ENCODE data around the gene PTPRA. TPM values are rescaled to one million over a fixed set of nuclear protein-coding genes. Genes with fewer than 3 reads are reported as not detected.
A peak's percentile ranks its signal among the peaks of the same experiment; 100 is the strongest.
"Not testable (repeated sequence)": the region's sequence is repeated elsewhere in the genome, so short reads cannot be mapped to it uniquely, and the experiment has no call there.

PTPRA gene
- total RNA-seq: 10 to 100 TPM; 54.1 to 85.4 (median 67.0) TPM

GRCh38 chr20:2873010-2873746 lies at the start of gene PTPRA:
Gene PTPRA (plus strand): TSS chr20:2873481. CDS start chr20:2964278, 90,797 bp downstream.
- ATAC-seq: peak; percentile 99
- H3K27me3 ChIP-seq: peaks cover 10% of the 10 kb centered on the region
- H3K27ac ChIP-seq: peak within 1 kb of the TSS in 3 of 4 donors; percentile 86 to 92 (median 87)
- WGBS, 2 donors (ENCODE audit: low coverage in 1 of 2): 0% methylated on average over 3 of the region's 83 CpGs; no CpG with 5 or more reads in 1 of the 2 donors
- peaks cover 0 to 61% (median 29%) of the 10 kb centered on the region in 3 donors for H3K4me1 ChIP-seq
- peak; percentile 88 to 89 for TF ChIP-seq POLR2A (IDR thresholded peaks at IDR 0.05)
- TF ChIP-seq CTCF (IDR thresholded peaks at IDR 0.05): peak in 1 of 4 experiments; percentile 3
- TF ChIP-seq POLR2AphosphoS5 (IDR thresholded peaks at IDR 0.05): peak; percentile 79
- no peak for TF ChIP-seq EP300 (IDR thresholded peaks at IDR 0.05)
- H3K36me3 ChIP-seq: no peaks in the 10 kb centered on the region
- peak within 1 kb of the TSS; percentile 83 to 96 for H3K4me3 ChIP-seq
- no peaks in the 10 kb centered on the region for H3K9me3 ChIP-seq

- ATAC-seq: no peak
- no peaks in the 10 kb centered on the region for H3K9me3 ChIP-seq
- TF ChIP-seq EP300 (IDR thresholded peaks at IDR 0.05) (no peak), POLR2AphosphoS5 (IDR thresholded peaks at IDR 0.05) (no peak), POLR2A (IDR thresholded peaks at IDR 0.05) (no peak), CTCF (IDR thresholded peaks at IDR 0.05) (no peak)
- H3K27me3 ChIP-seq: peaks cover 43% of the 10 kb centered on the region
- no peak overlapping the region for H3K4me3 ChIP-seq
- H3K36me3 ChIP-seq: no peaks in the 10 kb centered on the region
- 80 to 94% methylated on average over 2 of the region's 2 CpGs for WGBS, 2 donors (ENCODE audit: low coverage in 1 of 2)
- no peak overlapping the region for H3K27ac ChIP-seq
- H3K4me1 ChIP-seq: peaks cover 0 to 7% (median 0%) of the 10 kb centered on the region in 3 donors
These were observed 47.5 kb upstream of the PTPRA start for GRCh38 chr20:2825761-2826160.

- WGBS, 2 donors (ENCODE audit: low coverage in 1 of 2): 72 to 88% methylated on average over 4 of the region's 4 CpGs
- no peak overlapping the region for H3K4me3 ChIP-seq
- no peaks in the 10 kb centered on the region for H3K36me3 ChIP-seq
- no peaks in the 10 kb centered on the region for H3K9me3 ChIP-seq
- TF ChIP-seq POLR2AphosphoS5 (IDR thresholded peaks at IDR 0.05): no peak
- TF ChIP-seq POLR2A (IDR thresholded peaks at IDR 0.05): no peak
- TF ChIP-seq CTCF (IDR thresholded peaks at IDR 0.05): no peak
- no peak for TF ChIP-seq EP300 (IDR thresholded peaks at IDR 0.05)
- ATAC-seq: no peak
- H3K4me1 ChIP-seq: no peaks in the 10 kb centered on the region
- H3K27me3 ChIP-seq: peaks cover 34% of the 10 kb centered on the region
- no peak overlapping the region for H3K27ac ChIP-seq
These were observed 46.6 kb upstream of the PTPRA start for GRCh38 chr20:2826655-2827054.

GRCh38 chr20:2829376-2829775 lies 43.9 kb upstream of the PTPRA start:
- 59 to 64% methylated on average over 6 of the region's 6 CpGs for WGBS, 2 donors (ENCODE audit: low coverage in 1 of 2)
- ATAC-seq: no peak
- H3K27me3 ChIP-seq: peaks cover 27% of the 10 kb centered on the region
- peaks cover 0 to 2% of the 10 kb centered on the region in 2 donors for H3K36me3 ChIP-seq
- H3K9me3 ChIP-seq: no peaks in the 10 kb centered on the region
- no peak overlapping the region for H3K4me3 ChIP-seq
- TF ChIP-seq POLR2A (IDR thresholded peaks at IDR 0.05): no peak
- no peak for TF ChIP-seq EP300 (IDR thresholded peaks at IDR 0.05)
- TF ChIP-seq POLR2AphosphoS5 (IDR thresholded peaks at IDR 0.05): no peak
- no peak for TF ChIP-seq CTCF (IDR thresholded peaks at IDR 0.05)
- no peak overlapping the region for H3K27ac ChIP-seq
- H3K4me1 ChIP-seq: no peaks in the 10 kb centered on the region

- not testable (repeated sequence) for H3K27ac ChIP-seq, H3K9me3 ChIP-seq, H3K4me3 ChIP-seq, ATAC-seq, H3K4me1 ChIP-seq
- Histone ChIP-seq H3K36me3 (peaks cover 0 to 20% of the 10 kb centered on the region in 2 donors), H3K27me3 (peaks cover 21% of the 10 kb centered on the region)
- 62 to 74% methylated on average over 5 to 6 of the region's 7 CpGs for WGBS, 2 donors (ENCODE audit: low coverage in 1 of 2)
These were observed 42.1 kb upstream of the PTPRA start for GRCh38 chr20:2831206-2831605.
